GM21529 (cell line): Measurements from ENCODE around the gene C21orf58.
"Not testable (repeated sequence)": the region's sequence is repeated elsewhere in the genome, so short reads cannot be mapped to it uniquely, and the experiment has no call there.

ENCODE experiments used
- ATAC-seq: cut with Tn5 transposase; IDR thresholded peaks from one replicate; pipeline ENCODE4 v1.9.1; 2021; ENCODE audit not compliant: unreplicated experiment

The C21orf58 gene

GRCh38 chr21:46325073-46325912 is 1.6 kb upstream of the C21orf58 start:
- no peak for ATAC-seq

GRCh38 chr21:46324390-46325072 is 861 bp upstream of the C21orf58 start:
- peak; percentile 58 for ATAC-seq

- ATAC-seq, result peak; percentile 9
These were observed 402 bp downstream of the C21orf58 start for GRCh38 chr21:46323227-46323709.

GRCh38 chr21:46322351-46323226 is 1.1 kb downstream of the C21orf58 start:
- no peak for ATAC-seq

- ATAC-seq, result no peak
These were observed 3.3 kb downstream of the C21orf58 start for GRCh38 chr21:46320331-46320801.

- ATAC-seq, result no peak
These were observed 4.5 kb downstream of the C21orf58 start for GRCh38 chr21:46319186-46319585.

GRCh38 chr21:46318464-46318845 is 5.2 kb downstream of the C21orf58 start:
- ATAC-seq, result no peak

- no peak for ATAC-seq
These were observed 5.8 kb downstream of the C21orf58 start for GRCh38 chr21:46317710-46318463.

GRCh38 chr21:46316708-46317324 is 6.9 kb downstream of the C21orf58 start:
- ATAC-seq, result no peak

- no peak for ATAC-seq
These were observed 9.1 kb downstream of the C21orf58 start for GRCh38 chr21:46314441-46315020.

GRCh38 chr21:46312949-46313348 is 10.7 kb downstream of the C21orf58 start:
- ATAC-seq, result no peak

GRCh38 chr21:46311568-46311967 is 12.1 kb downstream of the C21orf58 start:
- no peak for ATAC-seq

- not testable (repeated sequence) for ATAC-seq
These were observed 13.4 kb downstream of the C21orf58 start for GRCh38 chr21:46310260-46310659.

- ATAC-seq, result no peak
These were observed 15.2 kb downstream of the C21orf58 start for GRCh38 chr21:46308431-46308830.

GRCh38 chr21:46307625-46308024 is 16.0 kb downstream of the C21orf58 start:
- ATAC-seq, result no peak

GRCh38 chr21:46304955-46305354 is 18.7 kb downstream of the C21orf58 start:
- no peak for ATAC-seq

GRCh38 chr21:46304437-46304836 is 19.2 kb downstream of the C21orf58 start:
- ATAC-seq, result no peak

GRCh38 chr21:46301759-46302158 is 21.9 kb downstream of the C21orf58 start:
- no peak for ATAC-seq

- ATAC-seq, result no peak
These were observed 24.5 kb downstream of the C21orf58 start for GRCh38 chr21:46299167-46299566.
